K562 (cell line): ENCODE data around the gene PKIB. TPM values are rescaled to one million over a fixed set of nuclear protein-coding genes. Genes with fewer than 3 reads are reported as not detected.

Experiments used
- CHD7 ChIP-seq: fragments of 200-600 bp; sonication (generic); IDR thresholded peaks from one replicate; pipeline ENCODE4 v1.6.1; 2012; ENCODE audit warnings: mild to moderate bottlenecking, low read depth, low read length, inconsistent platforms
- HNRNPK ChIP-seq: fragments of 200-400 bp; formaldehyde crosslinking; IDR thresholded peaks from one replicate; pipeline ENCODE4 v1.6.1; 2018; ENCODE audit warnings: mild to moderate bottlenecking, low read depth, low read length; ENCODE audit not compliant: poor library complexity, severe bottlenecking
- ZFP1 ChIP-seq: fragments of 450-650 bp; formaldehyde crosslinking; IDR thresholded peaks from 2 replicates; pipeline ENCODE4 v1.4.0; 2020; ENCODE audit warnings: mild to moderate bottlenecking, mixed read lengths
- polyA plus RNA-seq, 8 experiments: library from polyadenylated mRNA; depleted of rRNA in 4 of 8; stranded (reverse) in 5 of 8; unstranded in 3 of 8; fragments of >200 nt; fragmentation: Nextera tagmentation in 2 of 8; fragmentation: Illumina TruSeq in 1 of 8; extraction: Ambion mirVana in 2 of 8; extraction: Trizol in 1 of 8; gene quantifications; 2 replicates each; pipeline versions ENCODE4 v1.2.1 to v1.2.3, GENCODE V29; 2011 to 2014; ENCODE audit warnings: inconsistent platforms in 1 of 8, missing spikeins in 1 of 8
- total RNA-seq, 7 experiments: library from RNA; depleted of rRNA in 6 of 7; stranded (reverse); fragments of >200 nt in 6 of 7; fragmentation: Illumina TruSeq in 2 of 7; extraction: Trizol in 2 of 7; gene quantifications; 2 replicates each; pipeline versions ENCODE4 v1.2.1 to v1.2.3, GENCODE V29; 2011 to 2021; ENCODE audit warnings: low replicate concordance in 1 of 7

Gene PKIB
- total and polyA plus RNA-seq, 9 of the 15 experiments (the other 6 are each of a cell fraction or from before 2014, with no cell fraction given): 14.8 to 37.5 (median 27.4) TPM

GRCh38 chr6:122564230-122564629, 46.0 kb upstream of the PKIB start (continued):
- TF ChIP-seq CHD7 (no peak), ZFP1 (CRISPR knock-in tag) (no peak), HNRNPK (no peak)
